IMR-90 (cell line): Measurements from ENCODE around the gene CDH13. TPM values are rescaled to one million over a fixed set of nuclear protein-coding genes. Genes with fewer than 3 reads are reported as not detected.

Source experiments
- ATAC-seq: fragments of 200-7000 bp; cut with Tn5 transposase; 2 replicates; pipeline ENCODE4 v1.9.1; 2020; ENCODE audit warnings: low read depth, mild to moderate bottlenecking, moderate library complexity
- BruUV-seq: library from RNA; stranded (reverse); fragments of 400-500 nt; replicated peaks from 2 replicates; lab custom pipeline; 2021; lab: Mats Ljungman, UMichigan
- CTCF ChIA-PET: fragments of 300-600 bp; formaldehyde crosslinking; extraction: SDS; loops from one replicate; lab custom pipeline; 2021; ENCODE audit warnings: antibody characterized with exemption; lab: Yijun Ruan, JAX
- POLR2A ChIA-PET: fragments of 300-600 bp; sonication (Branson Sonifier 250); formaldehyde crosslinking; loops from one replicate; lab custom pipeline; 2022; ENCODE audit warnings: antibody characterized with exemption; ENCODE audit not compliant: unreplicated experiment; lab: Charles Lee
- DNase-seq: peaks from one replicate; pipeline ENCODE4 v3.0.0; 2013
- H2AFZ ChIP-seq: replicated peaks from 2 replicates; pipeline ENCODE3; 2013; ENCODE audit warnings: low read length, mild to moderate bottlenecking; ENCODE audit not compliant: poor library complexity
- H2AK5ac ChIP-seq: 2 replicates; pipeline ENCODE4 v1.6.1; 2013; ENCODE audit warnings: low read depth, low read length, inconsistent platforms
- H2AK9ac ChIP-seq: replicated peaks from 2 replicates; pipeline ENCODE3; 2013; ENCODE audit warnings: mild to moderate bottlenecking, low read depth, low read length, moderate library complexity; ENCODE audit not compliant: poor library complexity
- H2BK120ac ChIP-seq: 2 replicates; pipeline ENCODE4 v1.6.1; 2013; ENCODE audit warnings: low read depth, low read length, inconsistent platforms
- H2BK15ac ChIP-seq: 3 replicates; pipeline ENCODE4 v1.6.1; 2013; ENCODE audit warnings: low read depth, low read length, inconsistent platforms
- H2BK20ac ChIP-seq: 2 replicates; pipeline ENCODE4 v1.6.1; 2013; ENCODE audit warnings: low read depth, mild to moderate bottlenecking, inconsistent platforms, low read length, moderate library complexity
- H2BK5ac ChIP-seq: 2 replicates; pipeline ENCODE4 v1.6.1; 2013; ENCODE audit warnings: mild to moderate bottlenecking, low read depth, low read length, inconsistent platforms; ENCODE audit not compliant: poor library complexity, severe bottlenecking
- H3K14ac ChIP-seq: replicated peaks from 2 replicates; pipeline ENCODE4 v1.6.1; 2013; ENCODE audit warnings: low read depth, low read length, inconsistent platforms
- H3K18ac ChIP-seq: 2 replicates; pipeline ENCODE4 v1.6.1; 2013; ENCODE audit warnings: low read depth, low read length, control low read depth
- H3K23ac ChIP-seq: 2 replicates; pipeline ENCODE4 v1.6.1; 2013; ENCODE audit warnings: low read depth, low read length, inconsistent platforms
- H3K27ac ChIP-seq: 2 replicates; pipeline ENCODE4 v1.5.1; 2013; ENCODE audit warnings: mild to moderate bottlenecking, control low read depth, low read length; ENCODE audit not compliant: insufficient read depth
- H3K27me3 ChIP-seq: 2 replicates; pipeline ENCODE4 v1.6.1; 2013; ENCODE audit warnings: low read length; ENCODE audit not compliant: control insufficient read depth, insufficient read depth
- H3K36me3 ChIP-seq: 2 replicates; pipeline ENCODE4 v1.6.1; 2013; ENCODE audit warnings: low read length, mixed read lengths; ENCODE audit not compliant: control insufficient read depth, insufficient read depth
- H3K4ac ChIP-seq: 2 replicates; pipeline ENCODE4 v1.6.1; 2013; ENCODE audit warnings: low read depth, low read length, inconsistent platforms
- H3K4me1 ChIP-seq: 2 replicates; pipeline ENCODE4 v1.6.1; 2013; ENCODE audit warnings: low read length, mixed read lengths; ENCODE audit not compliant: control insufficient read depth, insufficient read depth
- H3K4me2 ChIP-seq: 2 replicates; pipeline ENCODE4 v1.6.1; 2013; ENCODE audit warnings: low read depth, mild to moderate bottlenecking, control low read depth, low read length, moderate library complexity
- H3K4me3 ChIP-seq: 2 replicates; pipeline ENCODE4 v1.5.1; 2013; ENCODE audit warnings: low read depth, mild to moderate bottlenecking, control low read depth, low read length, moderate library complexity; ENCODE audit not compliant: insufficient read depth
- H3K56ac ChIP-seq: 2 replicates; pipeline ENCODE4 v1.6.1; 2013; ENCODE audit warnings: low read length, inconsistent platforms; ENCODE audit not compliant: insufficient read depth; ENCODE audit errors: extremely low read depth
- H3K79me1 ChIP-seq, 2 experiments: 2 replicates each; pipeline ENCODE4 v1.6.1; 2013; ENCODE audit warnings: low read length in 2 of 2, inconsistent platforms in 1 of 2, low read depth in 1 of 2
- H3K9ac ChIP-seq: 2 replicates; pipeline ENCODE4 v1.6.1; 2013; ENCODE audit warnings: low read depth, low read length, control low read depth
- H3K9me1 ChIP-seq: 2 replicates; pipeline ENCODE4 v1.6.1; 2013; ENCODE audit warnings: low read length, inconsistent platforms; ENCODE audit not compliant: insufficient read depth
- H3K9me3 ChIP-seq: 2 replicates; pipeline ENCODE4 v1.6.1; 2013; ENCODE audit warnings: low read length; ENCODE audit not compliant: control insufficient read depth, insufficient read depth
- H4K20me1 ChIP-seq: 2 replicates; pipeline ENCODE4 v1.6.1; 2013; ENCODE audit warnings: low read length, inconsistent platforms; ENCODE audit not compliant: insufficient read depth
- H4K5ac ChIP-seq: 2 replicates; pipeline ENCODE4 v1.6.1; 2013; ENCODE audit warnings: mild to moderate bottlenecking, low read depth, low read length, control low read depth
- H4K8ac ChIP-seq, 2 experiments: 2 replicates each; pipeline ENCODE4 v1.6.1; 2013; ENCODE audit warnings: low read depth in 2 of 2, low read length in 2 of 2, control low read depth in 1 of 2, inconsistent platforms in 1 of 2
- H4K91ac ChIP-seq: 2 replicates; pipeline ENCODE4 v1.6.1; 2013; ENCODE audit warnings: low read depth, low read length, inconsistent platforms; ENCODE audit not compliant: insufficient read depth
- CHD1 ChIP-seq: IDR thresholded peaks from 2 replicates; pipeline ENCODE4 v1.6.1; 2012; ENCODE audit warnings: low read depth, low read length, improper control_type of control experiment
- FOS ChIP-seq: fragments of 150-350 bp; IDR thresholded peaks from 2 replicates; pipeline ENCODE4 v1.6.1; 2016; ENCODE audit warnings: low read depth, low read length
- MAFK ChIP-seq: IDR thresholded peaks from 2 replicates; pipeline ENCODE4 v1.6.1; 2012; ENCODE audit warnings: low read depth, low read length, improper control_type of control experiment
- MXI1 ChIP-seq: IDR thresholded peaks from 2 replicates; pipeline ENCODE4 v1.6.1; 2012; ENCODE audit warnings: low read depth, mild to moderate bottlenecking, low read length, moderate library complexity, borderline replicate concordance
- NFE2L2 ChIP-seq: fragments of 150-350 bp; IDR thresholded peaks from 2 replicates; pipeline ENCODE4 v1.6.1; 2016; ENCODE audit warnings: low read depth, mild to moderate bottlenecking, low read length
- POLR2A ChIP-seq: IDR thresholded peaks from 2 replicates; pipeline ENCODE4 v1.6.1; 2012; ENCODE audit warnings: mild to moderate bottlenecking, low read depth, low read length
- RCOR1 ChIP-seq: IDR thresholded peaks from 2 replicates; pipeline ENCODE4 v1.6.1; 2012; ENCODE audit warnings: mild to moderate bottlenecking, low read length, improper control_type of control experiment; ENCODE audit not compliant: insufficient replicate concordance
- WGBS, 2 experiments: methylation state at CpG; one replicate each; pipeline versions ENCODE4 v1.1.5 to v1.1.7; 2013; ENCODE audit warnings: missing lambda C conversion rate in 2 of 2; ENCODE audit not compliant: insufficient read length in 1 of 2; ENCODE audit errors: extremely low coverage in 2 of 2; 5-methylcytosine and 5-hydroxymethylcytosine counted together
- dilution Hi-C: fragments of 300-500 bp; cut with HindIII; formaldehyde crosslinking; loops from one replicate; pipeline ENCODE4 v1.14.3; 2018; ENCODE audit warnings: low sequenced_read_pairs; ENCODE audit not compliant: unreplicated experiment
- in situ Hi-C: fragments of 300-500 bp; cut with MboI; formaldehyde crosslinking; loops from 3 replicates; pipeline ENCODE4 v1.14.3; 2019; ENCODE audit warnings: low sequenced_read_pairs, inconsistent platforms, mixed read lengths
- intact Hi-C: fragments of 100-400 bp; cut with micrococcal nuclease; formaldehyde crosslinking; loops from 2 replicates; pipeline ENCODE4 v1.10.0; 2022
- polyA plus RNA-seq, 3 experiments: library from polyadenylated mRNA; depleted of rRNA; stranded (reverse); fragments of >200 nt; gene quantifications; 2 replicates each; pipeline ENCODE4 v1.2.3, GENCODE V29; 2012; ENCODE audit warnings: low replicate concordance in 1 of 3
- total RNA-seq: library from RNA; depleted of rRNA; stranded (reverse); fragments of >200 nt; gene quantifications from 2 replicates; pipeline ENCODE4 v1.2.3, GENCODE V29; 2012

The CDH13 gene
- total and polyA plus RNA-seq, 2 of the 4 experiments (the other 2 are of a cell fraction) = 61.6 to 74.7 TPM

DNA sequence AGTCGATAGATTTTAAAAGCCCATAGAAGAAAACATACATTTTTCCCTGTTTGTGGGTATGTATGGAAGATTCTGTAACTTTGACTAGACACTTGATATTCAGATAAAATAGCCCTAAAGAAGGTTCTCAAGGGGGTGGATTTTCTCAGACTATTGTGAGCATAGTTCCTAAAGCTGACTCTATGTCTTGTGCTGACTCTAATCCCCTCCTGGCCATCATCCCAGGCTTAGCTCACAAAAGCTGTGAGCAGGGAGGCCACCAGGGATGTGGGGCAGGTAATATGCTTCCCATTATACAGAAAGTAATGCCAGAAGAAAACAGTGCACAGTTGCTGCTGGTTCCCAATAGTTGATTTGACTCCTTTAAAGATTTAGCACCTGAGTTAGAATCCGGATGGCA lies 32.0 kb downstream of the CDH13 start:
- Histone ChIP-seq H2AFZ (no peak overlapping the region), H2AK5ac (peak overlapping the region; percentile 40; the same call in 1 of the 2 replicates), H2AK9ac (no peak overlapping the region), H2BK15ac (peak overlapping the region; percentile 90; the same call in 2 of the 3 replicates), H3K4me2 (no peak overlapping the region), H3K9me1 (peaks cover 16% of the 10 kb centered on the region), H3K36me3 (no peaks in the 10 kb centered on the region), H2BK5ac (no peak overlapping the region), H3K23ac (no peak overlapping the region), H4K20me1 (no peaks in the 10 kb centered on the region), H4K5ac (no peak overlapping the region), H4K8ac (peak overlapping the region in 1 of 2 experiments; percentile 4; a peak in 1 of 4 replicates), H4K91ac (no peak overlapping the region), H2BK120ac (peak overlapping the region; percentile 86), H3K27ac (no peak overlapping the region), H2BK20ac (0 out of 2 replicates have a peak overlapping the region, but pooled peaks have one; percentile 47), H3K4me3 (no peak overlapping the region), H3K14ac (no peak overlapping the region), H3K27me3 (no peaks in the 10 kb centered on the region), H3K4me1 (peaks cover 17% of the 10 kb centered on the region), H3K9me3 (no peaks in the 10 kb centered on the region), H3K4ac (peak overlapping the region; percentile 59; the same call in 1 of the 2 replicates), H3K9ac (no peak overlapping the region), H3K79me1 (peaks cover 30 to 87% of the 10 kb centered on the region in 2 experiments), H3K18ac (no peak overlapping the region), H3K56ac (no peak overlapping the region)
- dilution Hi-C loops (no loop called here), in situ Hi-C loops (no loop called here), intact Hi-C loops (no loop called here)
- ChIA-PET POLR2A (no interaction called here), CTCF (no interaction called here)
- ATAC-seq (no peak), DNase-seq (peak; percentile 61)
- TF ChIP-seq MXI1 (no peak), CHD1 (no peak), POLR2A (no peak), NFE2L2 (no peak), FOS (no peak), RCOR1 (no peak), MAFK (no peak)
- WGBS, 2 experiments = no CpG with 5 or more reads among the region's 2 CpGs
- BruUV-seq = no TSS peak
